ENCODE measurements around the gene NFATC1.

Gene NFATC1

GRCh38 chr18:79466591-79466990 is 70.9 kb downstream of the NFATC1 start:
- Histone ChIP-seq H3K4me1 (ENCODE audit: insufficient read depth, low read length) (no peaks in the 10 kb centered on the region), H3K79me2 (ENCODE audit: insufficient read depth, low read length) (no peaks in the 10 kb centered on the region), H3K9me3 (ENCODE audit: insufficient read depth, low read length, severe bottlenecking) (no peaks in the 10 kb centered on the region), H3K27me3 (ENCODE audit: insufficient read depth, low read length, poor library complexity) (no peaks in the 10 kb centered on the region), H3K27ac (ENCODE audit: low read length) (no peak overlapping the region), H2AFZ (ENCODE audit: low read depth, low read length) (no peak overlapping the region), H3K9ac (ENCODE audit: low read depth, low read length) (no peak overlapping the region), H4K20me1 (ENCODE audit: insufficient read depth, low read length) (no peaks in the 10 kb centered on the region; the same call in 1 of the 2 replicates), H3K4me2 (ENCODE audit: insufficient read depth, low read length) (no peak overlapping the region), H3K4me3 (ENCODE audit: low read depth in 1 of 2, low read length in 2 of 2) (no peak overlapping the region), H3K36me3 (ENCODE audit: insufficient read depth, low read length) (peaks cover 20% of the 10 kb centered on the region)
- no peak for ATAC-seq (ENCODE audit: insufficient read depth, low read depth)
- DNase-seq: no peak
- no peak for TF ChIP-seq EZH2 (IDR thresholded peaks at IDR 0.05; ENCODE audit: borderline replicate concordance, low read depth, low read length, severe bottlenecking)
- TF ChIP-seq CTCF (IDR thresholded peaks at IDR 0.05; ENCODE audit: borderline replicate concordance, extremely low read depth, low read length, poor library complexity, severe bottlenecking): no peak

GRCh38 chr18:79467126-79467525 is 71.4 kb downstream of the NFATC1 start:
- ATAC-seq (ENCODE audit: insufficient read depth, low read depth) (no peak), DNase-seq (no peak)
- Histone ChIP-seq H3K9ac (ENCODE audit: low read depth, low read length) (no peak overlapping the region), H4K20me1 (ENCODE audit: insufficient read depth, low read length) (no peaks in the 10 kb centered on the region; the same call in 1 of the 2 replicates), H2AFZ (ENCODE audit: low read depth, low read length) (no peak overlapping the region), H3K36me3 (ENCODE audit: insufficient read depth, low read length) (peaks cover 15% of the 10 kb centered on the region), H3K79me2 (ENCODE audit: insufficient read depth, low read length) (no peaks in the 10 kb centered on the region), H3K9me3 (ENCODE audit: insufficient read depth, low read length, severe bottlenecking) (no peaks in the 10 kb centered on the region), H3K27me3 (ENCODE audit: insufficient read depth, low read length, poor library complexity) (no peaks in the 10 kb centered on the region), H3K4me3 (ENCODE audit: low read depth in 1 of 2, low read length in 2 of 2) (no peak overlapping the region), H3K27ac (ENCODE audit: low read length) (no peak overlapping the region), H3K4me2 (ENCODE audit: insufficient read depth, low read length) (no peak overlapping the region), H3K4me1 (ENCODE audit: insufficient read depth, low read length) (no peaks in the 10 kb centered on the region)
- TF ChIP-seq CTCF (IDR thresholded peaks at IDR 0.05; ENCODE audit: borderline replicate concordance, extremely low read depth, low read length, poor library complexity, severe bottlenecking) (no peak), EZH2 (IDR thresholded peaks at IDR 0.05; ENCODE audit: borderline replicate concordance, low read depth, low read length, severe bottlenecking) (no peak)

GRCh38 chr18:79468119-79468789 is 72.5 kb downstream of the NFATC1 start:
- peaks cover 15% of the 10 kb centered on the region for H3K36me3 ChIP-seq (ENCODE audit: insufficient read depth, low read length)
- H3K27ac ChIP-seq (ENCODE audit: low read length): no peak overlapping the region
- ATAC-seq (ENCODE audit: insufficient read depth, low read depth) (no peak), DNase-seq (no peak)
- H3K4me1 ChIP-seq (ENCODE audit: insufficient read depth, low read length): no peaks in the 10 kb centered on the region
- no peak overlapping the region for H3K9ac ChIP-seq (ENCODE audit: low read depth, low read length)
- H2AFZ ChIP-seq (ENCODE audit: low read depth, low read length): no peak overlapping the region
- no peaks in the 10 kb centered on the region for H3K79me2 ChIP-seq (ENCODE audit: insufficient read depth, low read length)
- no peaks in the 10 kb centered on the region; the same call in 1 of the 2 replicates for H4K20me1 ChIP-seq (ENCODE audit: insufficient read depth, low read length)
- TF ChIP-seq CTCF (IDR thresholded peaks at IDR 0.05; ENCODE audit: borderline replicate concordance, extremely low read depth, low read length, poor library complexity, severe bottlenecking) (no peak), EZH2 (IDR thresholded peaks at IDR 0.05; ENCODE audit: borderline replicate concordance, low read depth, low read length, severe bottlenecking) (no peak)
- no peak overlapping the region for H3K4me3 ChIP-seq (ENCODE audit: low read depth in 1 of 2, low read length in 2 of 2)
- no peaks in the 10 kb centered on the region for H3K27me3 ChIP-seq (ENCODE audit: insufficient read depth, low read length, poor library complexity)
- no peaks in the 10 kb centered on the region for H3K9me3 ChIP-seq (ENCODE audit: insufficient read depth, low read length, severe bottlenecking)
- H3K4me2 ChIP-seq (ENCODE audit: insufficient read depth, low read length): no peak overlapping the region

All from DND-41 (cell line).